Measurements from ENCODE around the gene PRR29.
"Not testable (repeated sequence)": the region's sequence is repeated elsewhere in the genome, so short reads cannot be mapped to it uniquely, and the experiment has no call there.

PRR29 gene

DNA sequence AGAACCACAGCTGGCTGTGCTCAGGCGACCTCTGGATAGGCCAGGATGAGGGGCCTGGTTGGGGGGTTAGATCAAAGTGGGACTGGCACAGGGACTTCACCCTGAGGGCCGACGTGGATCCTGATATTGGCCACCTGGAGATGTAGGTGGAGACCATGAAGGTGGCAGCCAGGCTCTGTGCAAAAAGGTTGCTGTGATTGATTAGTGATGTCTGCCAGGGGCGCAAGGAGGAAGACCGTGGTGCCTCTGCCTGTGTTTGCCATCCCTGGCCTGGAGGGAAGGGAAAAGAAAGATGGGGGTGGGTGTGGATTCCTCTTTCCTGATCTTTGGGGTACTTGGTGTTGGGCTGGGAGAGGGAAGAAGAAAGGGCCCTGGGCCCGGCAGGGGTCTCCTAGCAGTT lies 24.9 kb upstream of the PRR29 start:
- ChIA-PET POLR2A (no interaction called here), CTCF (interaction anchor here (0.9 kb wide), 1 partner anchor 54 kb away, joined by 3 read pairs; no protein-coding TSS in a partner anchor)
- TF ChIP-seq, protein P1, sequence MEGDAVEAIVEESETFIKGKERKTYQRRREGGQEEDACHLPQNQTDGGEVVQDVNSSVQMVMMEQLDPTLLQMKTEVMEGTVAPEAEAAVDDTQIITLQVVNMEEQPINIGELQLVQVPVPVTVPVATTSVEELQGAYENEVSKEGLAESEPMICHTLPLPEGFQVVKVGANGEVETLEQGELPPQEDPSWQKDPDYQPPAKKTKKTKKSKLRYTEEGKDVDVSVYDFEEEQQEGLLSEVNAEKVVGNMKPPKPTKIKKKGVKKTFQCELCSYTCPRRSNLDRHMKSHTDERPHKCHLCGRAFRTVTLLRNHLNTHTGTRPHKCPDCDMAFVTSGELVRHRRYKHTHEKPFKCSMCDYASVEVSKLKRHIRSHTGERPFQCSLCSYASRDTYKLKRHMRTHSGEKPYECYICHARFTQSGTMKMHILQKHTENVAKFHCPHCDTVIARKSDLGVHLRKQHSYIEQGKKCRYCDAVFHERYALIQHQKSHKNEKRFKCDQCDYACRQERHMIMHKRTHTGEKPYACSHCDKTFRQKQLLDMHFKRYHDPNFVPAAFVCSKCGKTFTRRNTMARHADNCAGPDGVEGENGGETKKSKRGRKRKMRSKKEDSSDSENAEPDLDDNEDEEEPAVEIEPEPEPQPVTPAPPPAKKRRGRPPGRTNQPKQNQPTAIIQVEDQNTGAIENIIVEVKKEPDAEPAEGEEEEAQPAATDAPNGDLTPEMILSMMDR (IDR thresholded peaks at IDR 0.05; ENCODE audit: control extremely low read depth, extremely low read depth, low read depth, missing control alignments): no peak
- no peak for DNase-seq (ENCODE audit: extremely low spot score)

DNA sequence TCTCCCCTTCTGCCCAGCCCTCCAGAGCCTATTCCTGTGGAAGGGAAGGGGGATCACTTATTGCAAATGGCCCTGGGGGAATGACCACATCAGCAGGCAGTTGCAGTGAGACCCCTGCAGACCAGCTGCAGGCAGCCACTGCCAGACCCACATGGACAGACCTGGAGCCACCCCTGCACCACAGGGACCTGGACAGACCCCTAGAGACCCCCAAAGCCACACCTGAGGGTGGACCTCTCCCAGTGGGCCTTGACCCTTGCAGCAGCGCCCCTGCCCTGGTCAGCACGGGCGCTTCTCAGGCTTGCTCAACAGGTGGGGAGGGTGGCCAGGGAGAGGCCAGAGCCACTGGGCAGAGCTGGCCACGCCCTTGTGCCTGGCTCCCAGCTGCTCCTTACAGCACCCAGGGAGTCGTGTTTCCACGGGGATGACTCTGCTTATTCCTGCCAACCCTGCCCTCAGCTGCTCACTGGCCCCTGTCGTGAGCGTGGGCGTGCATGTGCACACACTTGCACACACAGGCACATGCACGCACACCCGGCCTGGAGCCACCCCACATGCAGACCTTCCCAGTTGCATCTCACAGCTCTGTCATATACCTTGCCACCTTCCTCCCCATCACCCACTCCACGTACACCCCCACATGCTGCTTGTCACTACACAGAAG lies 24.1 kb upstream of the PRR29 start:
- POLR2A ChIA-PET: no interaction called here
- DNase-seq (ENCODE audit: extremely low spot score): no peak
- CTCF ChIA-PET: interaction anchor here (0.8 to 1.8 kb wide), 3 partner anchors 17 to 73 kb away, joined by 3 to 6 read pairs (median 3); no protein-coding TSS in a partner anchor
- TF ChIP-seq, protein P1 (IDR thresholded peaks at IDR 0.05; ENCODE audit: control extremely low read depth, extremely low read depth, low read depth, missing control alignments): no peak

DNA sequence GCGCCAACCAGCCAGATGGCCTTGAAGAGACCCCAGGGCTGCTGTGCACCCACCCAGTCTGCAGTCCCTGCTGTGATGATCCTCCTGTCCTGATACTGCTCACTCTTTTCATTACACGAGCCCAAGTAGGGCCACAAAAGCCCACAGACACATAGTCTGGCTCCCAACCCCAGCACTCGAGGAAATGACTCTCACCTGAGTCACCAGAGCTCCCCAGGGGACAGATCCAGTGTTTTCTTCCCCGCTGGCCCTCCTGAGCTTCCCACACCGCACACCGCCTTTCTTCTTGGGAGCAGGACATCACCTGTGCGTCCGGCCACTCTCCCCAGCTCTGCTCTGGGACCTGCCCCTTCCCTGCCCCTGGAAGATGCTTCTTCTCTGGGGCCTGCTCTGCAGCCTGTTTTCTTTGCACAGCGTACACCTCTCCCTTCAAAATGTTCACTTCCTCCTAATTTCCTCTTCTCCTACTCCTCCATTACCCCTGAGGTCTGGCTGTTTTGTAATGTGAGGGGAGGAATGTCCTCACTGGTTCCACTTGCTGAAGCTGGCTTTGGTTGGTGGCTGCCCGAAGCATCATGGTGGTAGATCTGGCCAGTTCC lies 23.5 kb upstream of the PRR29 start:
- DNase-seq (ENCODE audit: extremely low spot score): no peak
- TF ChIP-seq, protein P1 (IDR thresholded peaks at IDR 0.05; ENCODE audit: control extremely low read depth, extremely low read depth, low read depth, missing control alignments): no peak
- POLR2A ChIA-PET: no interaction called here
- CTCF ChIA-PET: interaction anchor here (0.8 to 2.3 kb wide), 4 partner anchors 13 to 74 kb away, joined by 3 to 15 read pairs (median 4); partner anchors contain the start of gene GH1

DNA sequence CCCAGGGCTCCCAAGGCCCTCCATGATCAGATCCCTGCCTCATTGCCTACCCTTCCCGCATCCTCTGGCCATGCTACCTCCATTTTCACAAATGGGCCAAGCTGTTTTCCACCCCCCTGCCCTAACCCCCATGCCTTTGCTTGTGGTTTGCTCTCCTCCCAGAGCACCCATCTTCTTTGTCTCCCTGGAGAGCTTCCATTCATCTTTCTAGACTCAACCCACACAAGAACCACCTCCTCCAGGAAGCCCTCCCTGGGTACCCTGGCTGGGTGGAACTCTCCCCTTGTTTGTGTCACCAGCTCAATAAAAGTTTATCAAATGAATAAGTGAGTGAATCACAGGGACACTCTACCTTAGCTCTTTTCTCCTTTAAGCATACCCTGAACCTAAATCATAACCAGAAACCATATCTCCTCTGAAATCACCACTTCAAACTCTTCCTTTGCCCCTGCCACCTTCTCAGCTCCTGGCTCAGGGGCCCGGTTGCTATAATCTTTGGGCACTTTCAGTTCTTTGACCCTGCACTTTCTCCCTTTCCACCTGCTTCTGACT lies 22.5 kb upstream of the PRR29 start:
- ChIA-PET CTCF (interaction anchor here (0.9 to 5.5 kb wide), 12 partner anchors 10 to 63 kb away, joined by 3 to 26 read pairs (median 4); partner anchors contain the start of gene GH1), POLR2A (no interaction called here)
- TF ChIP-seq, protein P1 (IDR thresholded peaks at IDR 0.05; ENCODE audit: control extremely low read depth, extremely low read depth, low read depth, missing control alignments): no peak
- no peak for DNase-seq (ENCODE audit: extremely low spot score)

DNA sequence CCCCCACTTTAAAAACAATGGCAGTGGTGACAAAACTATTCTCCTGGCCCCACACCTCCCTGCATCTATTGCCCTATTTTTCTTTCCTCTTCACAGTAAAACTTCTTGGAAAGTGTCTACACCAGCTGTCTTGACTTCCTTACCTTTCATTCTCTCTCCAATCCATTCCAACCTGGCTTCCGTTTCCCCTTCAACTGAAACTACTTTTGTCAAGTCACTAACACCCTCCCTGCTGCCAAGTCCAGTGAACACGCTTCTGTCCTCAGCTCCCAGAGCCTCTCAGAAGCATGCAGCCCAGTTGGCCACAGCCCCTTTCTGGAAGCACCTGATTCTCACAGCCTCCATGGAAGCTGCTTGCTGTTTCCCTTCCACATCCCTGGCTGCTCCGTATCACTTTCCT lies 21.4 kb upstream of the PRR29 start:
- ChIA-PET POLR2A (no interaction called here), CTCF (interaction anchor here (1.1 to 5.5 kb wide), 7 partner anchors 8 to 95 kb away, joined by 3 to 26 read pairs (median 3); partner anchors contain the start of genes GH1 and GH2)
- TF ChIP-seq, protein P1 (IDR thresholded peaks at IDR 0.05; ENCODE audit: control extremely low read depth, extremely low read depth, low read depth, missing control alignments): no peak
- DNase-seq (ENCODE audit: extremely low spot score): no peak

DNA sequence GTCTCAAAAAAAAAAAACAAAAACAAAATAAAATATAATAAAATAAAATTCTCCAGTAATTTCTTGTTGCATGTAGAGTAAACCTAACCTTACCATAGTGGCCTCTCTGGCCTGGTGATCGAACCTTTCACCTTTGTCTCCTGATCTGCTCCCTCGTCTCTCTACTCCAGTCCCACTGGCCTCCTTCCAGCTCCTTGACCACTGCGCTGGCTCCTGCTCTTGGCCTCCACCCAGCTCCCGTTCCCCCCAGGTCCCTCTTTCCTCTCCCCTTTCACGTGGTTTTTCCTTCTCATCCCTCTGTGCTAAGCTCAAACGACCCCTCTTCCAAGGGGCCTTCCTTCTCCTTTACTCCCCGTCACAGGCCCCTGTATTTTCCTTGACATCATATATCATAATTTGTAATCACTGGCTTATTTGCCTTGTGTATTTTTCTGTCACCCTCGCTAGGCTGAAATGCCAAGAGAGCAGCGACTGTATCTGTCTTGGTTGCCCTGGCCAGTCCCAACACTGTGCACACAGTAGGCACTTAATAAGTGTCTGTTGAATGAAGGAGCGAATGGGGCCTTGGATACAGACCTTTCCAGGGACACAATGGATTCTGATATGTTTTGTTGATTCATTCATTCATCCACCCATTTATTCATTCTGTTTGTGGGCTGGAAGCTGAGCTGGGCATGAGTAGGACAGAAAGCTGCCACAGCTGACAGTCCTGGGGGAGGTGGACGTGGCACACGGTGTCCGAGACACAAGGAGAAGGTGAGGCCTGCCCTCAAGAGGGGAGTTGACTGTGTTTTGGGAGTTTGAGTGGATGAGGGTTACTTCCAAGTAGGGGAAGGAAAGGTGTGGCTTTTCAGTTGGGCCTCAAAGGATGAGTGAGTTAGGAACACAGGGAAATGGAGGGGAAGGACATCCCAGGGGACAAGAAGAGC lies 19.6 kb upstream of the PRR29 start:
- POLR2A ChIA-PET: no interaction called here
- CTCF ChIA-PET: interaction anchor here (1.3 to 5.5 kb wide), 7 partner anchors 10 to 155 kb away, joined by 3 to 26 read pairs (median 5); no protein-coding TSS in a partner anchor
- TF ChIP-seq, protein P1 (IDR thresholded peaks at IDR 0.05; ENCODE audit: control extremely low read depth, extremely low read depth, low read depth, missing control alignments): no peak
- DNase-seq (ENCODE audit: extremely low spot score): no peak

DNA sequence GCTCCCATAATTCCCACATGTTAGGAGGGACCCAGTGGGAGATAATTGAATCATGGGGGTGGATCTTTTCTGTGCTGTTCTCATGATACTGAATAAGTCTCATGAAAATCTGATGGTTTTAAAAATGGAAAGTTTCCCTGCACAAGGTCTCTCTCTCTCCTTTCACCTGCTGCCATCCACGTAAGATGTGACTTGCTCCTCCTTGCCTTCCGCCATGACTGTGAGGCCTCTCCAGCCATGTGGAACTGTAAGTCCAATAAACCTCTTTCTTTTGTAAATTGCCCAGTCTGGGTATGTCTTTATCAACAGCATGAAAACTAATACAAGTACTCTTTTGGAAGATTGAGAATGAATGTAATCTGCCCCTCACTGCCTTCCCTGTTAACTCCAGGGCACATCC lies 15.5 kb upstream of the PRR29 start:
- POLR2A ChIA-PET; DNase-seq (ENCODE audit: extremely low spot score): not testable (repeated sequence)
- CTCF ChIA-PET: interaction anchor here (1.3 to 1.9 kb wide), 3 partner anchors 24 to 64 kb away, joined by 3 to 6 read pairs (median 6); partner anchors contain the start of gene GH1

All from GM10248 (cell line).